ENCODE results near the gene INTU.
"Not testable (repeated sequence)": the region's sequence is repeated elsewhere in the genome, so short reads cannot be mapped to it uniquely, and the experiment has no call there.

Gene INTU

DNA sequence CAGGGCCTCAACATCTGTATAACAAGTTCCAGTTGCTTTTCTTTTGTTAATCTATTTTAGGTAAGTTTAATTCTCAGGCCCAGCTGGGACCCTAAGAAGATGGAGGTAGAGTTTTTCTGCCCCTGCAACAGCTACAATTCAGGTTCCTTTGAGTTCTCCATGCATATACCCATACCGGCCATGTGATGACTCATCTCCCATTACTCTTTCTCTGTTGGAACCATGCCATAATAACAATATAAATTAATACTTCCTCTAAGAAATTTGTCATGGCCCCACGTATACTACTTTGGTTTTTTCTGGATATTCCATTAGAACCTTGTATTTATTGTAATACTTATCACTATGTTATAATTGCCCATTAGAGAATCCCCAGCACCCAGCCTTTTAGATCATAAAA, 1.3 kb upstream of the INTU start:
- no peak for DNase-seq
- in situ Hi-C loops (cut with HindIII; ENCODE audit: low pct_ligation_motif_present, low pct_unique_long_range_greater_than_20kb, low sequenced_read_pairs): no loop called here

GRCh38 chr4:127634181-127634580, 1.4 kb downstream of the INTU start:
- DNase-seq: no peak
- in situ Hi-C loops (cut with HindIII; ENCODE audit: low pct_ligation_motif_present, low pct_unique_long_range_greater_than_20kb, low sequenced_read_pairs): no loop called here

- DNase-seq: no peak
- in situ Hi-C loops (cut with HindIII; ENCODE audit: low pct_ligation_motif_present, low pct_unique_long_range_greater_than_20kb, low sequenced_read_pairs): no loop called here
Observed at GRCh38 chr4:127641524-127641923, 8.8 kb downstream of the INTU start.

DNA sequence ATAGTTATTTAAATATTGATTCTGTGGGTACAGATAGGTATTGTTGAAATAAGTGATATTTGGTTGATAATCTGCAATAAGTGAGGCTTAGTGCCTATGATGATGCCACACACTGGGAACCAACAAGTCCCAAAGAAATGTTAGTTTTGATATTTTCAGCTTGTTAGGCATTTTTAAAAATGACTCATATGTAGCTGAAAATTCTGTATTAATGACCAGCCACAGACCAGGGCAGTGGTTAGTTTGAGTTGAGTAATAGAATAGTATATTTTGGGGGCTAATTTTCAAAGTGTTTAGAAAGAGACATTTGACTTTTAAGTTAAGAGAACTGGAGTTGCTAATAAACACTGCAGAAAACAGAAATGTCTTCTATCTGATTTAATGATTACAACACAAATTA, 9.4 kb downstream of the INTU start:
- in situ Hi-C loops (cut with HindIII; ENCODE audit: low pct_ligation_motif_present, low pct_unique_long_range_greater_than_20kb, low sequenced_read_pairs): no loop called here
- no peak for DNase-seq

DNA sequence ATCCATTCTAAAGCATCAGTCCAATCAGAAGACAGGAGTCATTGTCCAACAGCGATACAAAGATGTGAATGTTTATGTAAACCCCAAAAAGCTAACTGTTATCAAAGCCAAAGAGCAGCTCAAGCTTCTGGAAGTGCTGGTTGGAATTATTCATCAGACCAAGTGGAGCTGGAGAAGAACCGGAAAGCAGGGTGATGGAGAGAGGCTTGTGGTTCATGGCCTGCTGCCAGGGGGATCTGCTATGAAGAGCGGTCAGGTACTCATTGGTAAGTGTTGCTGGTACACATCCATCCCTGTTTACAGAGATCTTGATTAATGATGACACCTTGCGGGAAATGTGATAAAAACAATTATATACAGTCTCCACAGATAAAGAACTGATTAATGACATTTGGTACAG, 11.0 kb downstream of the INTU start:
- in situ Hi-C loops (cut with HindIII; ENCODE audit: low pct_ligation_motif_present, low pct_unique_long_range_greater_than_20kb, low sequenced_read_pairs): no loop called here

GRCh38 chr4:127648061-127648460, 15.3 kb downstream of the INTU start:
- in situ Hi-C loops (cut with HindIII; ENCODE audit: low pct_ligation_motif_present, low pct_unique_long_range_greater_than_20kb, low sequenced_read_pairs): no loop called here
- DNase-seq: no peak

More for the DNA sequence above, 11.0 kb downstream of the INTU start:
- DNase-seq: no peak

DNA sequence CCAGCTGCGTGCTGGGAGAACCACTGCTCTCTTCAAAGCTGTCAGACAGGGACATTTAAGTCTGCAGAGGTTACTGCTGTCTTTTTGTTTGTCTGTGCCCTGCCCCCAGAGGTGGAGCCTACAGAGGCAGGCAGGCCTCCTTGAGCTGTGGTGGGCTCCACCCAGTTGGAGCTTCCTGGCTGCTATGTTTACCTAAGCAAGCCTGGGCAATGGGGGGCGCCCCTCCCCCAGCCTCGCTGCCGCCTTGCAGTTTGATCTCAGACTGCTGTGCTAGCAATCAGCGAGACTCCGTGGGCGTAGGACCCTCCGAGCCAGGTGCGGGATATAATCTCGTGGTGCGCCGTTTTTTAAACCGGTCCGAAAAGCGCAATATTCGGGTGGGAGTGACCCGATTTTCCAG, 22.8 kb downstream of the INTU start:
- in situ Hi-C loops (cut with HindIII; ENCODE audit: low pct_ligation_motif_present, low pct_unique_long_range_greater_than_20kb, low sequenced_read_pairs); DNase-seq: not testable (repeated sequence)

DNA sequence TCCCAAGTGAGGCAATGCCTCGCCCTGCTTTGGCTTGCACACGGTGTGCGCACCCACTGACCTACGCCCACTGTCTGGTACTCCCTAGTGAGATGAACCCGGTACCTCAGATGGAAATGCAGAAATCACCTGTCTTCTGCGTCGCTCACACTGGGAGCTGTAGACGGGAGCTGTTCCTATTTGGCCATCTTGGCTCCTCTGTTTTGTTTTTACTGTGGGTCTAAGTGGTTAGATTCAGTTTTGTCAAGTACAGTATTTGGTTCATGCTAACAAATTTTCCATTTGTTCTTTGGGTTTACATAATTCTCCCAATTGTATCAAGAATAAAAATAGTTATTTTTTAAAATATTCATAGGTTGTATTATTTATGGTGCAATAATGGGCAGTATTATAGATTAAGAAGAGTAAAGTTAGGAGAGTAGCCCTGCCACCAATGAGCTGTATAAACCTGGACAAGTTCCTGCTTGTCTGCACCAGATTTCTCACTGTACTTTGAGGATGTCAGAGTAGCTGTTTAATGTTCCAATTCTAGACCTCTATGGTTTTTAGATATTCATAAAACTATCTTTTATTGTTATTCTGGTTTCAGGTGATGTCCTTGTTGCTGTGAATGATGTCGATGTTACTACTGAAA, 23.4 kb downstream of the INTU start:
- in situ Hi-C loops (cut with HindIII; ENCODE audit: low pct_ligation_motif_present, low pct_unique_long_range_greater_than_20kb, low sequenced_read_pairs): no loop called here
- DNase-seq: no peak

- no peak for DNase-seq
- in situ Hi-C loops (cut with HindIII; ENCODE audit: low pct_ligation_motif_present, low pct_unique_long_range_greater_than_20kb, low sequenced_read_pairs): no loop called here
Observed at GRCh38 chr4:127660284-127660885, 27.6 kb downstream of the INTU start.

GRCh38 chr4:127667116-127667515, 34.4 kb downstream of the INTU start:
- in situ Hi-C loops (cut with HindIII; ENCODE audit: low pct_ligation_motif_present, low pct_unique_long_range_greater_than_20kb, low sequenced_read_pairs): no loop called here
- no peak for DNase-seq

DNA sequence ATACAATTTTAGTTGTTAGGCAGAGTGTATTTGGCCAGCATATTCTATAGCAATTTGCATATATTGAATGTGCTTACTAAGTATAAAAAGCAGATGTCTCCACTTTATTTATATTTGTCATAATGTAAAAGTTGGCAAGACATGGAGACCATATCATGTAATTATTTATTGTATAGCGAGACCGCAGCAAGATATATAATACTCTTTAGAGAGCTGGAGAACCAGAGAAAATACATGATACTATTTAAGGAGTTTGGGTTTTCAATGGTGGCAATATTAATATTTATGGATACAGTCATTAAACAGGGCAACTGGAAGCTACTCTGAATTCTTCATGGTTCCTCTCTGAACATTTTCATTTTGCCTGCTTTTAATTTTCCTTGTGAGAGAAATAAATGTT, 35.0 kb downstream of the INTU start:
- in situ Hi-C loops (cut with HindIII; ENCODE audit: low pct_ligation_motif_present, low pct_unique_long_range_greater_than_20kb, low sequenced_read_pairs): no loop called here

GRCh38 chr4:127668770-127669169, 36.0 kb downstream of the INTU start:
- in situ Hi-C loops (cut with HindIII; ENCODE audit: low pct_ligation_motif_present, low pct_unique_long_range_greater_than_20kb, low sequenced_read_pairs): no loop called here
- DNase-seq: no peak

More for the DNA sequence above, 35.0 kb downstream of the INTU start:
- DNase-seq: no peak

- DNase-seq: no peak
- in situ Hi-C loops (cut with HindIII; ENCODE audit: low pct_ligation_motif_present, low pct_unique_long_range_greater_than_20kb, low sequenced_read_pairs): no loop called here
Observed at GRCh38 chr4:127669691-127670090, 36.9 kb downstream of the INTU start.

DNA sequence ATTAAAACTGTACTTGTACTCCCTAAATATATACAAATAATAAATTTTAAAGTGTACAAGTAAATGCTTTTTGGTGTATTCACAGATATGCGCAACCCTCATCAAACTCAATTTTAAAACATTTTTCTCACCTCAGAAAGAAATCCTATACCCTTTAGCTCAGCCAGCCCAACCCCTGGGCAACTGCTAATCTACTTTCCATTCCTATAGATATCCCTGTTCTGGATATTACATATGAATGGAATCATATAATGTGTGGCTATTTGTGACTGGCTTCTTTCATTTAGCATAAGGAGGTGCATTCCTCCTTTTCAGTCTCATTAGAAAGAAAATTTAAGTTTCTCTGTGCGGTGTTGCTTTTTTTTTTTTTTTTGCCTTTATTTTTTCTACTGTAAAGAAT, 39.4 kb downstream of the INTU start:
- in situ Hi-C loops (cut with HindIII; ENCODE audit: low pct_ligation_motif_present, low pct_unique_long_range_greater_than_20kb, low sequenced_read_pairs): no loop called here
- DNase-seq: no peak

- DNase-seq: no peak
- in situ Hi-C loops (cut with HindIII; ENCODE audit: low pct_ligation_motif_present, low pct_unique_long_range_greater_than_20kb, low sequenced_read_pairs): no loop called here
Observed at GRCh38 chr4:127685292-127685691, 52.5 kb downstream of the INTU start.

DNA sequence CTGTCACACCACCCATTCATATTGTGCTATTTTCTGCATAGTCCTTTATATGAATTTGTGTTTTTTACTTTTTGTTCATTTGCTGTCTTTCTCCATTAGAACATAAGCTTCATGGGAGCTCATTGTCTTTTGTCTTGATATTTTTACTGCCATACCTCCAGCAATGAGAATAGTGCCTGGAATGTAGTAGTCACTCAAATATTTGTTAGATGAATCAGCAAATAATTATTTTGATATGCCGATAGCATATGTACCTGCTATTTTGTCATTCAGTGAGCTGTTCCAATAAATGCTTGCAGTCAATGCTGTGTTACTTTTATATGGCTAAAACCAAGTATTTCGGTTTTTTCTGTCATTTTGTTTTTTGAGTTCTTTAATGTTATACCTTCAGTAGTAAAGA, 53.9 kb downstream of the INTU start:
- DNase-seq: peak; percentile 29
- in situ Hi-C loops (cut with HindIII; ENCODE audit: low pct_ligation_motif_present, low pct_unique_long_range_greater_than_20kb, low sequenced_read_pairs): no loop called here

DNA sequence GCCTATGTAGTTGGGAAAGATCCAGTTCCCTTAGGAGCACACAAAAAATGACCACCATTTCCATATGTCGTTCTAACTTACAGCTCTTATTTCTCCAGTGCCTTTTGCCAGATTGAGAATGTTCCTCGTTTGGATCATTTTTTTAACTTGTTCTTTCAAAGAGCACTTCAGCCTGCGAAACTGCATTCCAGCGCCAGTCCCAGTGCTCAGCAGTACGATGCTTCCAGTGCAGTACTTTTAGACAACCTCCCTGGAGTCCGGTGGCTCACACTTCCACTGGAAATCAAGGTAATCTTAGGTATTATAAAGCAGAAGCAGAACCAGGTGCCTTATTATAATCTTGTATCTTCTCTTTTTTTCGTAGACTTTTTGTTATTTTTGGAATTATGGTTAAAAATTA, 54.8 kb downstream of the INTU start:
- DNase-seq: no peak
- in situ Hi-C loops (cut with HindIII; ENCODE audit: low pct_ligation_motif_present, low pct_unique_long_range_greater_than_20kb, low sequenced_read_pairs): no loop called here

DNA sequence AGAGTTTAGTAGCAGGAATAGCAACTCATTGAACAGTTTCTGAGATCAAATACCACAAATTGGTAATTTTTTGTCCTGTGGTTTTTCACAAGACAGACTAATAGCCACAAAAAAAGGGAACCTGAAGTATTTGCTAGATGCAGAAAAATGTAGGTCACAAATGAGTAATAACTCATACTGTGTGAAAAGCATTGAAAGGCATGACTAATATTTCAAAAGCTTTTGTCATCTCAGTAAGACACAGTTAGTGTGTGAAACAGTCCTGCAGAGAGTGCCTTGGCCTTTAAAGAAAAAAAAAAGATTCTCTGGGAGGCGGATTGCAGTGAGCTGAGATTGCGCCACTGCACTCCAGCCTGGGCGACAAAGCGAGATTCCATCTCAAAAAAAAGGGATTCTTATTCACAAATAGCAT, 66.0 kb downstream of the INTU start:
- DNase-seq: peak; percentile 14
- in situ Hi-C loops (cut with HindIII; ENCODE audit: low pct_ligation_motif_present, low pct_unique_long_range_greater_than_20kb, low sequenced_read_pairs): no loop called here

DNA sequence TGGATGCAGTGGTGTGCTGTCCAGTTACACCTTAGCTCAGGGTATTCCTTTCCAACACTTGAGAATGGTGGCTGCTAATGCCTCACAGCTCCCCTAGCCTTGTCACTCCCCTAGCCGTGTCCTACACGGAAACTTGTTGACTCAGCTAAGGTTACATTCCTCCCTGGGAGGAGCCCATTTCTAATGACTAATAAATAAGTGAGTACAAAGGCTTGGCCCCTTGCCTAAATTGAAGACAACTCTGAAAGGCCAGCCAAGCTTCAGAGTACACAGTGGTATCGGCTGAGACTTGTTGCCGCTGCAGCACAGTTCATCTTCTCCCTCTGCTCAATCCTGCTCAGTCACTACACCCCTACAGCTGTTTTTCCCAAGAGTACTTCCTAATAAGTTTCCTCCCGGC, 76.2 kb downstream of the INTU start:
- in situ Hi-C loops (cut with HindIII; ENCODE audit: low pct_ligation_motif_present, low pct_unique_long_range_greater_than_20kb, low sequenced_read_pairs): no loop called here
- DNase-seq: no peak

- no peak for DNase-seq
- in situ Hi-C loops (cut with HindIII; ENCODE audit: low pct_ligation_motif_present, low pct_unique_long_range_greater_than_20kb, low sequenced_read_pairs): no loop called here
Observed at GRCh38 chr4:127709456-127709855, 76.7 kb downstream of the INTU start.

All from ACHN (cell line).